ENCODE results near the gene OLFML2B. TPM values are rescaled to one million over a fixed set of nuclear protein-coding genes. Genes with fewer than 3 reads are reported as not detected.

The OLFML2B gene
- total RNA-seq, 2 experiments from 2014 or later: not detected

- Mint-ChIP-seq H3K4me1 (ENCODE audit: low read depth) (peaks cover 6% of the 10 kb centered on the region), H3K9me3 (no peaks in the 10 kb centered on the region), H3K4me3 (no peak overlapping the region), H3K27me3 (peaks cover 20% of the 10 kb centered on the region), H3K36me3 (ENCODE audit: low read depth) (no peaks in the 10 kb centered on the region), H3K27ac (no peak overlapping the region)
- no peak for TF ChIP-seq CTCF (IDR thresholded peaks at IDR 0.05)
- ChIA-PET CTCF (interaction anchor here (1.0 kb wide), 1 partner anchor 238 kb away, joined by 4 read pairs; no protein-coding TSS in a partner anchor), POLR2A (no interaction called here)
- DNase-seq (no peak), ATAC-seq (no peak)
- intact Hi-C loops (cut with micrococcal nuclease): no loop called here
These were observed 7.2 kb upstream of the OLFML2B start for GRCh38 chr1:162030759-162031280.

GRCh38 chr1:162029157-162029556 lies 5.5 kb upstream of the OLFML2B start:
- TF ChIP-seq CTCF (IDR thresholded peaks at IDR 0.05): no peak
- H3K36me3 Mint-ChIP-seq (ENCODE audit: low read depth): no peaks in the 10 kb centered on the region
- ChIA-PET CTCF (no interaction called here), POLR2A (no interaction called here)
- intact Hi-C loops (cut with micrococcal nuclease): no loop called here
- DNase-seq (no peak), ATAC-seq (no peak)
- no peaks in the 10 kb centered on the region for H3K9me3 Mint-ChIP-seq
- H3K27ac Mint-ChIP-seq: no peak overlapping the region
- H3K27me3 Mint-ChIP-seq: peaks cover 31% of the 10 kb centered on the region
- peaks cover 3% of the 10 kb centered on the region for H3K4me1 Mint-ChIP-seq (ENCODE audit: low read depth)
- no peak overlapping the region for H3K4me3 Mint-ChIP-seq

- CTCF ChIA-PET: interaction anchor here (1.2 kb wide), 1 partner anchor 9 kb away, joined by 6 read pairs; no protein-coding TSS in a partner anchor
- Mint-ChIP-seq H3K4me1 (ENCODE audit: low read depth) (peaks cover 4% of the 10 kb centered on the region), H3K27me3 (peaks cover 30% of the 10 kb centered on the region), H3K36me3 (ENCODE audit: low read depth) (no peaks in the 10 kb centered on the region), H3K4me3 (no peak overlapping the region), H3K27ac (no peak overlapping the region), H3K9me3 (no peaks in the 10 kb centered on the region)
- TF ChIP-seq CTCF (IDR thresholded peaks at IDR 0.05): no peak
- intact Hi-C loops (cut with micrococcal nuclease): no loop called here
- ATAC-seq (no peak), DNase-seq (no peak)
- POLR2A ChIA-PET: no interaction called here
These were observed 5.1 kb upstream of the OLFML2B start for GRCh38 chr1:162028726-162029125.

- H3K36me3 Mint-ChIP-seq (ENCODE audit: low read depth): no peaks in the 10 kb centered on the region
- ChIA-PET POLR2A (interaction anchor here (1.6 kb wide), 1 partner anchor 8 kb away, joined by 4 read pairs; no protein-coding TSS in a partner anchor), CTCF (interaction anchor here (1.1 to 1.8 kb wide), 3 partner anchors 10 to 234 kb away, joined by 3 to 8 read pairs (median 3); no protein-coding TSS in a partner anchor)
- H3K27ac Mint-ChIP-seq: no peak overlapping the region
- H3K4me3 Mint-ChIP-seq: no peak overlapping the region
- intact Hi-C loops (cut with micrococcal nuclease): no loop called here
- H3K4me1 Mint-ChIP-seq (ENCODE audit: low read depth): peaks cover 6% of the 10 kb centered on the region
- ATAC-seq (no peak), DNase-seq (no peak)
- TF ChIP-seq CTCF (IDR thresholded peaks at IDR 0.05): no peak
- H3K9me3 Mint-ChIP-seq: no peaks in the 10 kb centered on the region
- peaks cover 41% of the 10 kb centered on the region for H3K27me3 Mint-ChIP-seq
These were observed 3.2 kb upstream of the OLFML2B start for GRCh38 chr1:162026881-162027280.

- no peak for DNase-seq
- no peak overlapping the region for H3K27ac Mint-ChIP-seq
These were observed 1.9 kb upstream of the OLFML2B start for GRCh38 chr1:162025541-162025940.

More at GRCh38 chr1:162025541-162025940, 1.9 kb upstream of the OLFML2B start:
- no peak overlapping the region for H3K4me3 Mint-ChIP-seq
- TF ChIP-seq CTCF (IDR thresholded peaks at IDR 0.05): no peak
- ATAC-seq: no peak
- POLR2A ChIA-PET: interaction anchor here (1.6 kb wide), 1 partner anchor 9 kb away, joined by 4 read pairs; no protein-coding TSS in a partner anchor
- peaks cover 36% of the 10 kb centered on the region for H3K27me3 Mint-ChIP-seq
- H3K4me1 Mint-ChIP-seq (ENCODE audit: low read depth): peaks cover 6% of the 10 kb centered on the region
- H3K36me3 Mint-ChIP-seq (ENCODE audit: low read depth): no peaks in the 10 kb centered on the region
- intact Hi-C loops (cut with micrococcal nuclease): no loop called here
- no peaks in the 10 kb centered on the region for H3K9me3 Mint-ChIP-seq
- CTCF ChIA-PET: interaction anchor here (1.8 kb wide), 1 partner anchor 233 kb away, joined by 8 read pairs; no protein-coding TSS in a partner anchor

Measured in activated CD8-positive, alpha-beta T cell treated with anti-CD3 and anti-CD28 coated beads for 36 hours (primary cell).